Esophagus muscularis mucosa (tissue), 4 donors: ENCODE measurements around the gene POLR3B. TPM values are rescaled to one million over a fixed set of nuclear protein-coding genes. Genes with fewer than 3 reads are reported as not detected.
A peak's percentile ranks its signal among the peaks of the same experiment; 100 is the strongest.

ENCODE experiments used
- DNase-seq: peaks from one replicate; pipeline ENCODE4 v3.0.0-alpha.2; 2017; ENCODE audit errors: extremely low spot score
- H3K27ac ChIP-seq, 4 donors: fragments of 200-600 bp; sonication (generic); replicated peaks in 1 of 4; 1 replicate in 3 of 4; 2 replicates in 1 of 4; pipeline ENCODE4 v1.5.1; 2016 to 2019; ENCODE audit warnings: mild to moderate bottlenecking in 1 of 4
- H3K27me3 ChIP-seq, 4 donors: fragments of 200-600 bp; sonication (generic); one replicate each; pipeline versions ENCODE4 v1.5.1 to v1.6.0; 2016 to 2019
- H3K36me3 ChIP-seq, 4 donors: fragments of 200-600 bp; sonication (generic); one replicate each; pipeline ENCODE4 v1.5.1; 2016 to 2019
- H3K4me1 ChIP-seq, 4 donors: fragments of 200-600 bp; sonication (generic); one replicate each; pipeline ENCODE4 v1.5.1; 2016 to 2019
- H3K4me3 ChIP-seq, 4 donors: fragments of 200-600 bp; sonication (generic); 1 replicate in 2 of 4; 2 replicates in 2 of 4; pipeline ENCODE4 v1.5.1; 2016 to 2019; ENCODE audit warnings: mild to moderate bottlenecking in 4 of 4, moderate library complexity in 1 of 4
- H3K9me3 ChIP-seq, 4 donors: fragments of 200-600 bp; sonication (generic); 1 replicate in 3 of 4; 2 replicates in 1 of 4; pipeline ENCODE4 v1.5.1; 2016 to 2019
- EP300 ChIP-seq: sonication (generic); formaldehyde crosslinking; IDR thresholded peaks from one replicate; pipeline ENCODE4 v1.6.1; 2017; ENCODE audit warnings: antibody characterized with exemption
- POLR2A ChIP-seq: fragments of 450-650 bp; IDR thresholded peaks from one replicate; pipeline ENCODE4 v1.6.1; 2017; ENCODE audit warnings: antibody characterized with exemption, moderate library complexity, mild to moderate bottlenecking, low read depth
- POLR2AphosphoS5 ChIP-seq, 2 donors: sonication (generic); formaldehyde crosslinking; IDR thresholded peaks; one replicate each; pipeline ENCODE4 v1.6.1; 2017; ENCODE audit warnings: antibody characterized with exemption in 2 of 2
- WGBS: methylation state at CpG from one replicate; pipeline ENCODE4 v1.1.5; 2018; 5-methylcytosine and 5-hydroxymethylcytosine counted together
- intact Hi-C: fragments of 100-400 bp; cut with DNase I; formaldehyde crosslinking; loops from one replicate; pipeline ENCODE4 v1.15.1; 2023
- total RNA-seq, 4 donors: library from RNA; depleted of rRNA; stranded (reverse); fragments of >200 nt; gene quantifications; one replicate each; pipeline versions ENCODE4 v1.1.0 to v1.2.1, GENCODE V29; 2016
- TF ChIP-seq, protein P1 (sequence below), 3 experiments: fragments of 200-600 bp in 2 of 3; fragments of 450-650 bp in 1 of 3; sonication (generic) in 2 of 3; IDR thresholded peaks; one replicate each; pipeline ENCODE4 v1.5.1; 2017 to 2019; ENCODE audit warnings: antibody characterized with exemption in 3 of 3, mild to moderate bottlenecking in 2 of 3, moderate library complexity in 1 of 3

The POLR3B gene
- total RNA-seq, 4 donors from 2014 or later, result 4.2 to 6.1 (median 5.3) TPM

DNA sequence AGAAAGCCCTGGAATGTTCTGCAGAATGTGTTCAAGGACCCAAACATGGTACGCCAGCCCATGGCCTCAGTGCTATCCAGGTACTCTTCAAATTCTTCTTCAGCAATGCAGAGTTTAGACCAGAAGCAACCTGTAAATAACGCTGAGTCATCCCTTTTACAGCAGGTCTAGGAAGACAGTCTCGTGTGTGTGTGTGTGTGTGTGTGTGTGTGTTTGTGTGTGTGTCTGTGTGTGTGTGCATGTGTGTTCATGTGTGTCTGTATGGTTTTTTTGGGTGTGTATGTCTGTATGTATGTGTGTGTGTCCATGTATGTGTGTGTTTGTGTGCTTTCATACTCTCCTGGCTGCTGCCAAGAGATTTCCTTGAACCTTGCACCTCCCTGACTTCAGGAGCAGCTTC lies 165.2 kb downstream of the POLR3B start:
- Histone ChIP-seq H3K27me3 (peaks cover 0 to 13% (median 0%) of the 10 kb centered on the region in 4 donors), H3K9me3 (no peaks in the 10 kb centered on the region), H3K27ac (no peak overlapping the region), H3K4me3 (no peak overlapping the region), H3K36me3 (no peaks in the 10 kb centered on the region), H3K4me1 (no peaks in the 10 kb centered on the region)
- WGBS, result 100% methylated on average over 2 of the region's 3 CpGs
- DNase-seq, result peak; percentile 50
- TF ChIP-seq EP300 (no peak), POLR2A (no peak), POLR2AphosphoS5 (IDR thresholded peaks at IDR 0.05) (no peak)
- TF ChIP-seq, protein P1, sequence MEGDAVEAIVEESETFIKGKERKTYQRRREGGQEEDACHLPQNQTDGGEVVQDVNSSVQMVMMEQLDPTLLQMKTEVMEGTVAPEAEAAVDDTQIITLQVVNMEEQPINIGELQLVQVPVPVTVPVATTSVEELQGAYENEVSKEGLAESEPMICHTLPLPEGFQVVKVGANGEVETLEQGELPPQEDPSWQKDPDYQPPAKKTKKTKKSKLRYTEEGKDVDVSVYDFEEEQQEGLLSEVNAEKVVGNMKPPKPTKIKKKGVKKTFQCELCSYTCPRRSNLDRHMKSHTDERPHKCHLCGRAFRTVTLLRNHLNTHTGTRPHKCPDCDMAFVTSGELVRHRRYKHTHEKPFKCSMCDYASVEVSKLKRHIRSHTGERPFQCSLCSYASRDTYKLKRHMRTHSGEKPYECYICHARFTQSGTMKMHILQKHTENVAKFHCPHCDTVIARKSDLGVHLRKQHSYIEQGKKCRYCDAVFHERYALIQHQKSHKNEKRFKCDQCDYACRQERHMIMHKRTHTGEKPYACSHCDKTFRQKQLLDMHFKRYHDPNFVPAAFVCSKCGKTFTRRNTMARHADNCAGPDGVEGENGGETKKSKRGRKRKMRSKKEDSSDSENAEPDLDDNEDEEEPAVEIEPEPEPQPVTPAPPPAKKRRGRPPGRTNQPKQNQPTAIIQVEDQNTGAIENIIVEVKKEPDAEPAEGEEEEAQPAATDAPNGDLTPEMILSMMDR (IDR thresholded peaks at IDR 0.05), result no peak
- intact Hi-C loops, result no loop called here

DNA sequence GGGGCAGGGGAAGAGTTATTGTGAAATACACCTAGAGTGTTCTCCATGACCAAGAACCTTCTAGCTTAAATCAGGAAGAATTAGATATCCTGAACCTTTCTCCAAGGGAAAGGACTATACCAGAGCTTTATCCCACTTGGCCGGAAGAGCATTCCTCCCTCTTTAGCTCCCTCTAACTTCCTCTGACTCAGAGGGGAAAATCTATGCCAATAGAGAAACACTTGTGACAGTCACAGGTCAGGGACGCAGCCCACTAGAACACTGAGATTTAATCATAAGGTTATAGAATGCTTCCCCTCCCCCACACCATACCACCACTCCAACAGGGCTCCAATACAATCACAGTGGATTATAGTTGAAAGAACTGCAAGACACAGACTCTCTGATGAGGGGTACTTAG lies 169.8 kb downstream of the POLR3B start:
- 77% methylated on average over 2 of the region's 2 CpGs for WGBS

DNA sequence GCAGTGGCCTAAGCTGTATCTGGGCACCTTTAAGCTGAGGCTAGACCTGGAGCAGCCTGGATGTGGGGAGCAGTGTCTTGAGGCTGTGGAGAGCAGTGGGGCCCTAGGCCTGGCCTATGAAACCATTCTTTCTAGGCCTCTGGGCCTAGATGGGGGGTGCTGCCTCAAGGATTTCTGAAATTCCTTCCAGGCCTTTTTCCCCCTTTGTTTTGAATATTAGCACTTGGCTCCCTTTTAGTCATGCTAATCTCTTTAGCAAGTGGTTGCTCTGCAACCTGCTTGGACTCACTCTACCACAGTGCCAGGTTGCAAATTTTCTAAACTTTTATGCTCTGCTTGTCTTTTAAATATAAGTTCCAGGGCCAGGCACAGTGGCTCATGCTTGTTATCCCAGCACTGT lies 183.7 kb downstream of the POLR3B start:
- H3K27me3 ChIP-seq, result no peaks in the 10 kb centered on the region
- no peaks in the 10 kb centered on the region for H3K36me3 ChIP-seq
- no peak overlapping the region for H3K4me3 ChIP-seq
- no peak overlapping the region for H3K27ac ChIP-seq
- TF ChIP-seq EP300 (no peak), POLR2A (no peak)
- peaks cover 0 to 17% (median 6%) of the 10 kb centered on the region in 4 donors for H3K9me3 ChIP-seq
- intact Hi-C loops, result no loop called here
- no peaks in the 10 kb centered on the region for H3K4me1 ChIP-seq
- no peak for DNase-seq

More for the DNA sequence above, 169.8 kb downstream of the POLR3B start:
- TF ChIP-seq POLR2AphosphoS5 (IDR thresholded peaks at IDR 0.05) (no peak), POLR2A (no peak), EP300 (no peak)
- TF ChIP-seq, protein P1 (IDR thresholded peaks at IDR 0.05), result no peak
- DNase-seq, result peak; percentile 39
- no peak overlapping the region for H3K4me3 ChIP-seq
- H3K27ac ChIP-seq, result no peak overlapping the region
- peaks cover 0 to 11% (median 3%) of the 10 kb centered on the region in 4 donors for H3K9me3 ChIP-seq
- no peaks in the 10 kb centered on the region for H3K36me3 ChIP-seq
- H3K27me3 ChIP-seq, result no peaks in the 10 kb centered on the region
- intact Hi-C loops, result no loop called here
- H3K4me1 ChIP-seq, result no peaks in the 10 kb centered on the region

DNA sequence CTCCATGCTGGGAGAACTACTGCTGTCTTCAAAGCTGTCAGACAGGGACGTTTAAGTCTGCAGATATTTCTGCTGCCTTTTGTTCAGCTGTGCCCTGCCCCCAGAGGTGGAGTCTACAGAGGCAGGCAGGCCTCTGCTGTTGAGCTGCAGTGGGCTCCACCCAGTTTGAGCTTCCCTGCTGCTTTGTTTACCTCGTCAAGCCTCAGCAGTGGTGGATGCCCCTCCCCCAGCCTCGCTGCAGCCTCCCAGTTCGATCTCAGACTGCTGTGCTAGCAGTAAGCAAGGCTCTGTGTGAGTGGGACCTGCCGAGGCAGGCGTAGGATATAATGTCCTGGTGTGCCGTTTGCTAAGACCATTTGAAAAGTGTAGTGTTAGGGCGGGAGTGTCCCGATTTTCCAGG lies 193.9 kb downstream of the POLR3B start:
- TF ChIP-seq POLR2AphosphoS5 (IDR thresholded peaks at IDR 0.05) (no peak), POLR2A (no peak), EP300 (no peak)
- TF ChIP-seq, protein P1 (IDR thresholded peaks at IDR 0.05), result no peak
- DNase-seq, result no peak
- intact Hi-C loops, result no loop called here
- WGBS, result 84% methylated on average over 7 of the region's 9 CpGs
- H3K27ac ChIP-seq, result no peak overlapping the region
- no peak overlapping the region for H3K4me3 ChIP-seq
- peaks cover 0 to 5% (median 2%) of the 10 kb centered on the region in 4 donors for H3K9me3 ChIP-seq
- no peaks in the 10 kb centered on the region for H3K36me3 ChIP-seq
- peaks cover 0 to 11% (median 0%) of the 10 kb centered on the region in 4 donors for H3K27me3 ChIP-seq
- no peaks in the 10 kb centered on the region for H3K4me1 ChIP-seq

DNA sequence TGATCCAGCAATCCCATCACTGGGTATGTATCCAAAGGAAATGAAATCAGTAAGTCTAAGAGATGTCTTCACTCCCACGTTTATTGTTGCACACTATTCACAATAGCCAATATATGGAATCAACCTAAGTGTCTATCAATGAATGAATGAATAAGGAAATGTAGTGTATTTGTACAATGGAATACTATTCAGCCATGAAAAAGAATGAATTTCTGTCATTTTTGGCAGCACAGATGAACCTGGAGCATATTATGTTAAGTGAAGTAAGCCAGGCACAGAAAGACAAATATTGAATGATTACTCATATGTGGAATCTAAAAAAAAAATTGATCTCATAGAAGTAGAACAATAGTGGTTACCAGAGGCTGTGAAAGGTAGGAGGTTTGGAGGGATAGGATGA lies 194.7 kb downstream of the POLR3B start:
- H3K9me3 ChIP-seq, result peaks cover 0 to 5% (median 2%) of the 10 kb centered on the region in 4 donors
- H3K4me3 ChIP-seq, result no peak overlapping the region
- TF ChIP-seq POLR2A (no peak), EP300 (no peak), POLR2AphosphoS5 (IDR thresholded peaks at IDR 0.05) (no peak)
- TF ChIP-seq, protein P1 (IDR thresholded peaks at IDR 0.05), result no peak
- DNase-seq, result no peak
- H3K4me1 ChIP-seq, result no peaks in the 10 kb centered on the region
- 82% methylated on average over 1 of the region's 1 CpG for WGBS
- peaks cover 0 to 11% (median 0%) of the 10 kb centered on the region in 4 donors for H3K27me3 ChIP-seq
- no peak overlapping the region for H3K27ac ChIP-seq
- H3K36me3 ChIP-seq, result no peaks in the 10 kb centered on the region
- intact Hi-C loops, result no loop called here

Other genes starting within 250 kb of the POLR3B start
- 10 to 100 TPM in 2 of 4 donors, 1 to 10 TPM in 2; 7.1 to 19.8 (median 10.7) TPM for gene NUAK1, start 218.8 kb upstream of the POLR3B start, total RNA-seq
- 10 to 100 TPM; 28.7 to 51.6 (median 38.8) TPM for gene CKAP4, start 109.7 kb upstream of the POLR3B start, total RNA-seq
- 10 to 100 TPM; 32.1 to 52.3 (median 39.5) TPM for gene TCP11L2, start 55.0 kb upstream of the POLR3B start, total RNA-seq
- gene RFX4, start 225.3 kb downstream of the POLR3B start, total RNA-seq, result not detected